Heart left ventricle (tissue), 13 donors: ENCODE data around the gene COA5.

Source experiments
- POLR2A ChIP-seq, 2 donors: fragments of 450-650 bp; IDR thresholded peaks; one replicate each; pipeline ENCODE4 v1.6.1; 2017; ENCODE audit warnings: antibody characterized with exemption in 2 of 2, mild to moderate bottlenecking in 2 of 2, moderate library complexity in 2 of 2
- TF ChIP-seq, protein P1 (sequence below), 12 donors: fragments of 200-600 bp; sonication (generic) in 4 of 12; IDR thresholded peaks; one replicate each; pipeline versions ENCODE4 v1.5.0 to v1.8.0; 2018 to 2022; ENCODE audit warnings: antibody characterized with exemption in 12 of 12, mild to moderate bottlenecking in 5 of 12
- donor health status: ischemic (EF 13 %, LVEDD 7.1; RV severe dilation, severe dysfunction).
- donor health status: DM: no; HTN: yes; CAD: no.
- donor health status: DM: no; HTN: no; CAD: no.
- donor health status: ischemic (EF 25% LVEDD 6.9; RV normal size, moderate dysfunction).
- donor health status: ischemic (EF 25% LVEDD 5.7; RV mildly dilated, moderate dysfunction).
- donor health status: ischemic (EF 35%, LVEDD 5.7; RV mildly dilated, moderate dysfunction).
- donor health status: nonischemic (EF 11% LVEDD 7.7; RV severe dilation, severe dysfunction).
- donor health status: DM: yes; HTN: yes; CAD: no.
- donor health status: PGD.
- donor health status: ischemic (EF 29% LVEDD 5.4; RV normal size, mild dysfunction).
- donor health status: nonischemic (EF 23%, LVEDD 6.1; RV moderate dilation, normal function).

DNA sequence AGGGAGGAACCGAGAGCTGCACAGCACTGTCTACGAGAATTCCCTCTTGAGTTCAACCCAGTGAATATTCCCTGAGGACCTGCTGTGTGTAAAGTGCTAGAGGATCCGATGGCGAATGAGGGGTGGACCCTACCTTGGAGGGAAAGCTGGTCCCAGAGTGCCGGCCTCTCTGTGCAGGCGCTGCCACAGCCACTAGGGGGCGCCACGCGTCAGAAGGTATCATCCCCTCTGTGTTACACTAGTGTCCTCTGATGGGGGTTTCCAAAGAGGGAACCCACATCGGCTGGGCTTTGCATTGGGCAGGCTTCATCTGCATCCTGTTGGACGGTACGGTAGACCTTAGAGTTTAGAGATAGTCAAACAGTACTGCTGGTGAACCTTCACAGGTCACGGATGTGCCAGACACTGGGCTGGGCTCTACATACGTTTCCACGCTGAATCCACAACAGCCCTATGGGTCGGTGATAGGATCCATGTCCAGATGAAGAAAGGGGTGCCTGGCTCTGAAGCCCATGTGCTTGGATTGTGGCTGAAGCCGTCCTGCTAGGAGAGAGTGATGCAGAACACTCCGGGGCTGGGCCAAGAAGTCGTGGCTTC lies 39.0 kb downstream of the COA5 start:
- TF ChIP-seq POLR2A (IDR thresholded peaks at IDR 0.05) = no peak
- TF ChIP-seq, protein P1, sequence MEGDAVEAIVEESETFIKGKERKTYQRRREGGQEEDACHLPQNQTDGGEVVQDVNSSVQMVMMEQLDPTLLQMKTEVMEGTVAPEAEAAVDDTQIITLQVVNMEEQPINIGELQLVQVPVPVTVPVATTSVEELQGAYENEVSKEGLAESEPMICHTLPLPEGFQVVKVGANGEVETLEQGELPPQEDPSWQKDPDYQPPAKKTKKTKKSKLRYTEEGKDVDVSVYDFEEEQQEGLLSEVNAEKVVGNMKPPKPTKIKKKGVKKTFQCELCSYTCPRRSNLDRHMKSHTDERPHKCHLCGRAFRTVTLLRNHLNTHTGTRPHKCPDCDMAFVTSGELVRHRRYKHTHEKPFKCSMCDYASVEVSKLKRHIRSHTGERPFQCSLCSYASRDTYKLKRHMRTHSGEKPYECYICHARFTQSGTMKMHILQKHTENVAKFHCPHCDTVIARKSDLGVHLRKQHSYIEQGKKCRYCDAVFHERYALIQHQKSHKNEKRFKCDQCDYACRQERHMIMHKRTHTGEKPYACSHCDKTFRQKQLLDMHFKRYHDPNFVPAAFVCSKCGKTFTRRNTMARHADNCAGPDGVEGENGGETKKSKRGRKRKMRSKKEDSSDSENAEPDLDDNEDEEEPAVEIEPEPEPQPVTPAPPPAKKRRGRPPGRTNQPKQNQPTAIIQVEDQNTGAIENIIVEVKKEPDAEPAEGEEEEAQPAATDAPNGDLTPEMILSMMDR (IDR thresholded peaks at IDR 0.05) = peak; percentile 68 to 92 (median 81)
